ENCODE measurements around the gene CPNE4. TPM values are rescaled to one million over a fixed set of nuclear protein-coding genes. Genes with fewer than 3 reads are reported as not detected.

Gene CPNE4
- total and polyA plus RNA-seq, 9 of the 15 experiments (the other 6 are each of a cell fraction or from before 2014, with no cell fraction given), result not detected

DNA sequence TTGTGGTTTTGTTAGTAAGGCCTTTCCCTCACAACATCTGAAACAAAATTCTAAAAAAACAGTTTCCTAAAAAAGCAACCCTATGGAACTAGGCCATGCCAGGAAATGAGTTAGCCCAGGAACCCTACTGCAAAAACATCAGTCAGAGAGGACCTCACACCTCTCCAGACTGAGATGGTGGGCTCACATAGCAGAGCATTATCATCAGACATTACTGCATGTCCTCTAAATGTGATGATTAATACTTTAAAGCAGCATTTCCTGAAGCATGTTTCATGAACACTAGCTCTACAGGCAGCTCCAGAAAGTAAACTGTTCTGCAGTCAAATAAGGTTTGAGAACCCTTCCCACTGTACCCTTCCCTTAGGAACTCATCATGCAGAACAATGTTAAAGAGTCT is 299.7 kb downstream of the CPNE4 start:
- TF ChIP-seq TGIF2 (CRISPR knock-in tag; IDR thresholded peaks at IDR 0.05) (no peak), OTX1 (CRISPR knock-in tag; IDR thresholded peaks at IDR 0.05) (no peak), KLF13 (tag; IDR thresholded peaks at IDR 0.05; ENCODE audit: borderline replicate concordance, low read depth) (no peak), ERF (CRISPR knock-in tag; IDR thresholded peaks at IDR 0.05) (no peak), MCM7 (IDR thresholded peaks at IDR 0.05) (no peak), SMAD2 (IDR thresholded peaks at IDR 0.05; ENCODE audit: low read depth, low read length) (no peak), ARID2 (IDR thresholded peaks at IDR 0.05) (no peak), XRCC4 (IDR thresholded peaks at IDR 0.05; ENCODE audit: extremely low read depth, insufficient read depth, insufficient read length) (no peak), GTF2A2 (tag; IDR thresholded peaks at IDR 0.05) (no peak), PHF8 (IDR thresholded peaks at IDR 0.05; ENCODE audit: borderline replicate concordance, low read length) (no peak)
- TF ChIP-seq, protein P1, sequence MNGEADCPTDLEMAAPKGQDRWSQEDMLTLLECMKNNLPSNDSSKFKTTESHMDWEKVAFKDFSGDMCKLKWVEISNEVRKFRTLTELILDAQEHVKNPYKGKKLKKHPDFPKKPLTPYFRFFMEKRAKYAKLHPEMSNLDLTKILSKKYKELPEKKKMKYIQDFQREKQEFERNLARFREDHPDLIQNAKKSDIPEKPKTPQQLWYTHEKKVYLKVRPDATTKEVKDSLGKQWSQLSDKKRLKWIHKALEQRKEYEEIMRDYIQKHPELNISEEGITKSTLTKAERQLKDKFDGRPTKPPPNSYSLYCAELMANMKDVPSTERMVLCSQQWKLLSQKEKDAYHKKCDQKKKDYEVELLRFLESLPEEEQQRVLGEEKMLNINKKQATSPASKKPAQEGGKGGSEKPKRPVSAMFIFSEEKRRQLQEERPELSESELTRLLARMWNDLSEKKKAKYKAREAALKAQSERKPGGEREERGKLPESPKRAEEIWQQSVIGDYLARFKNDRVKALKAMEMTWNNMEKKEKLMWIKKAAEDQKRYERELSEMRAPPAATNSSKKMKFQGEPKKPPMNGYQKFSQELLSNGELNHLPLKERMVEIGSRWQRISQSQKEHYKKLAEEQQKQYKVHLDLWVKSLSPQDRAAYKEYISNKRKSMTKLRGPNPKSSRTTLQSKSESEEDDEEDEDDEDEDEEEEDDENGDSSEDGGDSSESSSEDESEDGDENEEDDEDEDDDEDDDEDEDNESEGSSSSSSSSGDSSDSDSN (IDR thresholded peaks at IDR 0.05; ENCODE audit: borderline replicate concordance in 1 of 2, low read depth in 2 of 2, low read length in 2 of 2), result no peak
- TF ChIP-seq, protein P2, sequence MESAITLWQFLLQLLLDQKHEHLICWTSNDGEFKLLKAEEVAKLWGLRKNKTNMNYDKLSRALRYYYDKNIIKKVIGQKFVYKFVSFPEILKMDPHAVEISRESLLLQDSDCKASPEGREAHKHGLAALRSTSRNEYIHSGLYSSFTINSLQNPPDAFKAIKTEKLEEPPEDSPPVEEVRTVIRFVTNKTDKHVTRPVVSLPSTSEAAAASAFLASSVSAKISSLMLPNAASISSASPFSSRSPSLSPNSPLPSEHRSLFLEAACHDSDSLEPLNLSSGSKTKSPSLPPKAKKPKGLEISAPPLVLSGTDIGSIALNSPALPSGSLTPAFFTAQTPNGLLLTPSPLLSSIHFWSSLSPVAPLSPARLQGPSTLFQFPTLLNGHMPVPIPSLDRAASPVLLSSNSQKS (CRISPR knock-in tag; IDR thresholded peaks at IDR 0.05), result no peak
- TF ChIP-seq, protein P3, sequence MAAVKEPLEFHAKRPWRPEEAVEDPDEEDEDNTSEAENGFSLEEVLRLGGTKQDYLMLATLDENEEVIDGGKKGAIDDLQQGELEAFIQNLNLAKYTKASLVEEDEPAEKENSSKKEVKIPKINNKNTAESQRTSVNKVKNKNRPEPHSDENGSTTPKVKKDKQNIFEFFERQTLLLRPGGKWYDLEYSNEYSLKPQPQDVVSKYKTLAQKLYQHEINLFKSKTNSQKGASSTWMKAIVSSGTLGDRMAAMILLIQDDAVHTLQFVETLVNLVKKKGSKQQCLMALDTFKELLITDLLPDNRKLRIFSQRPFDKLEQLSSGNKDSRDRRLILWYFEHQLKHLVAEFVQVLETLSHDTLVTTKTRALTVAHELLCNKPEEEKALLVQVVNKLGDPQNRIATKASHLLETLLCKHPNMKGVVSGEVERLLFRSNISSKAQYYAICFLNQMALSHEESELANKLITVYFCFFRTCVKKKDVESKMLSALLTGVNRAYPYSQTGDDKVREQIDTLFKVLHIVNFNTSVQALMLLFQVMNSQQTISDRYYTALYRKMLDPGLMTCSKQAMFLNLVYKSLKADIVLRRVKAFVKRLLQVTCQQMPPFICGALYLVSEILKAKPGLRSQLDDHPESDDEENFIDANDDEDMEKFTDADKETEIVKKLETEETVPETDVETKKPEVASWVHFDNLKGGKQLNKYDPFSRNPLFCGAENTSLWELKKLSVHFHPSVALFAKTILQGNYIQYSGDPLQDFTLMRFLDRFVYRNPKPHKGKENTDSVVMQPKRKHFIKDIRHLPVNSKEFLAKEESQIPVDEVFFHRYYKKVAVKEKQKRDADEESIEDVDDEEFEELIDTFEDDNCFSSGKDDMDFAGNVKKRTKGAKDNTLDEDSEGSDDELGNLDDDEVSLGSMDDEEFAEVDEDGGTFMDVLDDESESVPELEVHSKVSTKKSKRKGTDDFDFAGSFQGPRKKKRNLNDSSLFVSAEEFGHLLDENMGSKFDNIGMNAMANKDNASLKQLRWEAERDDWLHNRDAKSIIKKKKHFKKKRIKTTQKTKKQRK (IDR thresholded peaks at IDR 0.05; ENCODE audit: borderline replicate concordance, low read depth, low read length), result no peak
- TF ChIP-seq, protein P4, sequence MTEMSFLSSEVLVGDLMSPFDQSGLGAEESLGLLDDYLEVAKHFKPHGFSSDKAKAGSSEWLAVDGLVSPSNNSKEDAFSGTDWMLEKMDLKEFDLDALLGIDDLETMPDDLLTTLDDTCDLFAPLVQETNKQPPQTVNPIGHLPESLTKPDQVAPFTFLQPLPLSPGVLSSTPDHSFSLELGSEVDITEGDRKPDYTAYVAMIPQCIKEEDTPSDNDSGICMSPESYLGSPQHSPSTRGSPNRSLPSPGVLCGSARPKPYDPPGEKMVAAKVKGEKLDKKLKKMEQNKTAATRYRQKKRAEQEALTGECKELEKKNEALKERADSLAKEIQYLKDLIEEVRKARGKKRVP (CRISPR knock-in tag; IDR thresholded peaks at IDR 0.05), result no peak
- FAIRE-seq (no peak), DNase-seq (ENCODE audit: extremely low read depth in 1 of 4, low spot score in 3 of 4) (no peak), ATAC-seq (no peak)
- no peak overlapping the region for H3K27ac ChIP-seq (ENCODE audit: extremely low read depth, low read depth, low read length)
- in situ Hi-C loops (cut with MboI) (no loop called here), intact Hi-C loops (cut with micrococcal nuclease) (no loop called here)
- H3K4me1 ChIP-seq (replicated peaks in 1 of 2; ENCODE audit: control insufficient read depth in 2 of 2, insufficient read depth in 2 of 2, low read length in 2 of 2), result no peaks in the 10 kb centered on the region
- no peaks in the 10 kb centered on the region for H3K27me3 ChIP-seq (ENCODE audit: control insufficient read depth in 2 of 2, insufficient read depth in 2 of 2, low read length in 2 of 2)
- no TSS peak for BruUV-seq (replicated peaks)
- no peak overlapping the region for H3K4me3 ChIP-seq
- H3K9me3 ChIP-seq (replicated peaks; ENCODE audit: control insufficient read depth, insufficient read depth, low read depth, low read length), result no peaks in the 10 kb centered on the region
- no peaks in the 10 kb centered on the region for H4K20me1 ChIP-seq (replicated peaks; ENCODE audit: control insufficient read depth, insufficient read depth, low read length)
- POLR2A ChIA-PET, result interaction anchor here (0.6 kb wide), 1 partner anchor 228 kb away, joined by 3 read pairs; no protein-coding TSS in a partner anchor
- H3K36me3 ChIP-seq (ENCODE audit: control insufficient read depth, insufficient read depth, low read length), result no peaks in the 10 kb centered on the region
- no peak overlapping the region for H2AFZ ChIP-seq (ENCODE audit: low read depth, low read length)
- no peak overlapping the region for H3K4me2 ChIP-seq (ENCODE audit: insufficient read depth, low read length)
- CTCF ChIA-PET (ENCODE audit: low intra/inter-chr PET ratio), result no interaction called here
- H3K79me2 ChIP-seq (ENCODE audit: control insufficient read depth, insufficient read depth, low read length), result no peaks in the 10 kb centered on the region
- no peaks in the 10 kb centered on the region for H3K9me1 ChIP-seq (ENCODE audit: control insufficient read depth, insufficient read depth, low read length)
- H3K9ac ChIP-seq (ENCODE audit: insufficient read depth in 1 of 2, low read depth in 2 of 2, low read length in 2 of 2), result no peak overlapping the region

Measured in K562 (cell line).